Central memory CD4-positive, alpha-beta T cell (primary cell): ENCODE data around the gene MAP1B.

Experiments used
- DNase-seq: peaks from one replicate; pipeline ENCODE4 v3.0.0; 2022

Gene MAP1B

DNA sequence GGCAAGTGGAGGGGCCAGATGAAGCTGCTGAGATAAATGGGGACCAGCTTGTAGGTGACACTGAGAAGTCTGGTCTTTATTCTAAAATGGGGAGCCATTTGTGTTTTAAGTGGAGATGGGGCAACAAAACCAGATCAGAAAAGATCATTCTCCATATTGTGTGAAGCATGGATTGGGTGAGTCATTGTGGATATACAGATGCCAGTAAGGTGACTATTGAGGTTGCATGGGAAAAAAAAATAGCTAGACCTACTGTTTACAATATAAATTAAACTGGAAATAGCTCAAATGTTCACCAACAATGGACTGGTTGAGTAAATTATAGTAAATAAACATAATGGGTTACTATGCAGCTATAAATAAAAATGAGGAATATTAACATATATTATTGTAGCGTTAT is 5.4 kb upstream of the MAP1B start:
- DNase-seq, result no peak

DNA sequence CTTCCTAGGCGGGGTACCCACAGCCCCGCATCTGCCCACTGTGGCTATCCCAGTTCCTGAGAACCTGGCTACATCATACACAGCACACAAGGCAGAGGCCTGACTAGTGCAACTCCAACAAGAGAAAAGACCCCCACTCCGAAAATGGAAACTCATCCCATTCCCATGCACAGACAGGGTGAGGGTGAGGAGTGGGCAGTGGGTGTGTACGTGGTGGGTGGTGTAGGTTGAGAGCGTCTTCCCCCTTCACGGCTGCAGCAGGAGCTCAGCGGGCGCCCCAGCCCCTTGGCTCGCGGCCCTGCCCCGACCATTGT is 501 bp upstream of the MAP1B start:
- DNase-seq, result no peak

DNA sequence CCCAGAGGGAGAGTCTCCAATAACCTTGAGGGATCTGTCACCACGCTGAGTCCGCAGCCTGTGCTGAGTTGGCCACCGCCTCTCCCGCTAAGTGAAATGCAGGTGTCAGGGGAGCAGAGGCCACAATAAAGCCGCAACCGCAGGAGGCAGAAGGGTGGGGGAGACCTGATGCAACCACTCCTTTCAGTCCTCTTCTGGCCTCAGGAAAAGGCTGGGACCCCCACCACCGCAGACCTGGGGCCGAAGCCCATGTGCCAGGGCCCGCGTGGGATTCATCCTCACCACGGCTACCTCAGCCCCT is 576 bp downstream of the MAP1B start:
- no peak for DNase-seq

- DNase-seq, result no peak
Measured at GRCh38 chr5:72108202-72109061, 1.2 kb downstream of the MAP1B start.

- no peak for DNase-seq
Measured at GRCh38 chr5:72109062-72109411, 1.8 kb downstream of the MAP1B start.

DNA sequence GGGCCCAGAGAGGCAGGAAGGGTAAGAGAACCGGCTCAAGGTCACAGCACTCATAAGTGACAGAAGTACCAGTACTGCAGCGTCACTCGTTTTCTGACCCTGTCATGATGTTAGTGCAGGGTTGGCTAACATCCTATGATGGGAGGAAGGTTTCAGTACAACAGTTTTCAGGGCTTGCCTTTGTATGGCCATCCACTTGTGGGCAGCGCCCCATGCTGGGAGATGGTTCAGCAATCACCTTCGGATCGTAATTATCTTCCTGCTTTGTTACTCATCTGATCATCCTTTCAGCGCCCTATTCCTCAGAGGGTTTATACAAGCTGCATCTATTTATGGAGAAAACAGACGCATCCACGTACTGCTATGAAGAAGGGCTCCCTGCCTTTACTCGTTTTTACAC is 2.4 kb downstream of the MAP1B start:
- no peak for DNase-seq

DNA sequence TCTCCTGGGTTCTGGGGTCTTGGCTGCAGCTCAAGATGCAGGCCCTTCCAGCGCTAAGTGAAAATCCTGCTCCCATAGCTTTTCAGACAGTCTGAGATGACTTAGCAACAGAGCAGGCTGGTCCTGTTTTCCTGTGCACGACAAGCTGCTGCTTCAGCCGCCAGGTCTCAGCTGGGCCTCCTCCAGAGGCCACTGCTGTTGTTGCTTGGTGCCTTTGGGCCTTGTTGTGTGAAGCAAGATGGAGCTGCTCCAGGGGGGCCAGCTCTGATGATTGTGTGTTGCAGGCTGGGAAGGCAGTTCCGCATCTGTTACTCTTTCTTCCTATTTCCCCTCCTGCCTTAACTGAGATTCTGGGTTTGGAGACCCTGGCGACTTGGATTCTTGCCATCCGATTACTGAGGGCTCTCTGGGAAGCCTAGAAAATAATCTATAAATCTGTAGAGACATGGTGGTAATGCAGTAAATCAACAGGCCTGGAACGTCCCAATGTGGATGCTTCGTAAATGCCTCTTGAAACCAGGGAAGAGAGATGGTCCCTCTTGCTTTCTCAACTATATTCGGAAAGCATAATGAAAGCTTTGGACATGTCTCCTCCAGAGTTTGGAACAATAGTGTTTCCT is 3.2 kb downstream of the MAP1B start:
- DNase-seq, result no peak

- DNase-seq, result no peak
Measured at GRCh38 chr5:72112389-72112788, 5.1 kb downstream of the MAP1B start.

- DNase-seq, result no peak
Measured at GRCh38 chr5:72114629-72115028, 7.4 kb downstream of the MAP1B start.

- no peak for DNase-seq
Measured at GRCh38 chr5:72115296-72115695, 8.0 kb downstream of the MAP1B start.

- DNase-seq, result no peak
Measured at GRCh38 chr5:72117307-72117706, 10.0 kb downstream of the MAP1B start.

GRCh38 chr5:72121052-72121779 is 13.9 kb downstream of the MAP1B start:
- no peak for DNase-seq

GRCh38 chr5:72121780-72122445 is 14.6 kb downstream of the MAP1B start:
- no peak for DNase-seq

DNA sequence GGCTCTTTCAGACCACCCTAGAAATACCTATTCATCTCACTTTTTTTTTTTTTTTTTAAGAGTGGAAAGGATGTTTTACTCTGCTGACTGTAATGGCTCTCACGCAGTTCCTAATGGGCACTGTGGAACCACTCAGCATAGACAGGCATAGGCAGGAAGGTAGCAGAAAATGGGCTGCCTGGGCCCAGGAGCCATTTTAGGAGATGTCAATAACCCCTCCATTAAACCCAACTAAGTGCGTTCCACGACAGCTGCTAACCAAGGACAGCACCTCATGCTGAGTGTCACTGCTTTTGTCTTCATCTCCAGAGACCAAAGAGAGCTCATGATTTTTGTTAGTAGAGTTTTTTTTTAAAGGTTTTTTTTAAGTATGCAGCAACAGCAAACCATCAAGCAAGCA is 15.3 kb downstream of the MAP1B start:
- no peak for DNase-seq

- DNase-seq, result no peak
Measured at GRCh38 chr5:72123764-72124376, 16.6 kb downstream of the MAP1B start.

GRCh38 chr5:72125271-72125940 is 18.1 kb downstream of the MAP1B start:
- DNase-seq, result no peak

DNA sequence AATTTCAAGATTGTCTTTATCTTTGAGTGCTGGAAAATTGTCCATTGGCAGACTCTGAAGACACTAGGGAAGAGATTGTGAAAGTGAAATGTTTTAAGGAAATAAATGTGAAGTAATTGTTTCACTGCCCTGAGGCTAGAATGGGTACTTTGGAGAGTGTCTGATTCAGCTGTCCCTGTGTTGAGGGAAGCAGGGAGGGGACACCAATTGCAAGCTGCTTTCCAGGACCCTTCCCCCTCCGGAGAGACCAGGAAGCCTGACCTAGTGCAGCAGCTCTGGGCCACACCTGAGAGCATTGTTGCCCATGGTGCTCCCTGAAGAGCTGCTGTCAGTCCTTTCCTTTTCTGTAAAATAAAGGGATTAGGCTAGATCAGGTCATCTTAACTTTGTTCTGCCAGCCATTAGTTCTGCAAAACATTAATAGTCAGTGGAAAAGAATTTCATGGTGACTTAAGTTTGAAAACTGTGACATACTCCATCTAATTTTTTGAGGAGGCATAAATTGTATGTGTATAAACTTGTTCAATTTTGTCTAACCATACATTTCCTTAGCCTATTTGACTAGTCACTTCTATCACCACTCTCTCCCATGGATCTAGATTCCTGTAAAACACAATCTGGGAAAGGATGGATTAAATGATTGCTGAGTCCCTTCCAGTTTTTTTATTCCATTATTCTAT is 18.8 kb downstream of the MAP1B start:
- no peak for DNase-seq

DNA sequence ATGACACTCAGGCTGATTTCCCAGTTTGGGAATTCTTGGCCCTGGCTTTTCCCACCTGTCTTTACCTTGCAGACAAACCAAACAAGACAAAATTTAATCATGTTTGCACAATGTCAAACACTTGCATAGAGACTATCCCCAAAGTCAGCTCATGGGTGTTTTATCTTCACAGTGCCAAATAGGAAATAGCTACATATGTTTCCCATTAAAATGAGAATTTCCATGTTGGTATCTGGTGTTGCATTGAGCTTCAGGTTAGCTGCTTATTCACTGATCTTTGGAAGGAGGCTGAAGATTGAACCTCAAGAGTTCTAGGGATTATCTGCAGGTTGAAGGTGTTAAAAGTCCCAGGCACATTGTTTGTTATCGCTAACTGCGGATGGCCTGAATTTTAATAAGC is 19.5 kb downstream of the MAP1B start:
- DNase-seq, result no peak

GRCh38 chr5:72129725-72130124 is 22.4 kb downstream of the MAP1B start:
- no peak for DNase-seq

GRCh38 chr5:72130351-72130761 is 23.1 kb downstream of the MAP1B start:
- DNase-seq, result no peak

DNA sequence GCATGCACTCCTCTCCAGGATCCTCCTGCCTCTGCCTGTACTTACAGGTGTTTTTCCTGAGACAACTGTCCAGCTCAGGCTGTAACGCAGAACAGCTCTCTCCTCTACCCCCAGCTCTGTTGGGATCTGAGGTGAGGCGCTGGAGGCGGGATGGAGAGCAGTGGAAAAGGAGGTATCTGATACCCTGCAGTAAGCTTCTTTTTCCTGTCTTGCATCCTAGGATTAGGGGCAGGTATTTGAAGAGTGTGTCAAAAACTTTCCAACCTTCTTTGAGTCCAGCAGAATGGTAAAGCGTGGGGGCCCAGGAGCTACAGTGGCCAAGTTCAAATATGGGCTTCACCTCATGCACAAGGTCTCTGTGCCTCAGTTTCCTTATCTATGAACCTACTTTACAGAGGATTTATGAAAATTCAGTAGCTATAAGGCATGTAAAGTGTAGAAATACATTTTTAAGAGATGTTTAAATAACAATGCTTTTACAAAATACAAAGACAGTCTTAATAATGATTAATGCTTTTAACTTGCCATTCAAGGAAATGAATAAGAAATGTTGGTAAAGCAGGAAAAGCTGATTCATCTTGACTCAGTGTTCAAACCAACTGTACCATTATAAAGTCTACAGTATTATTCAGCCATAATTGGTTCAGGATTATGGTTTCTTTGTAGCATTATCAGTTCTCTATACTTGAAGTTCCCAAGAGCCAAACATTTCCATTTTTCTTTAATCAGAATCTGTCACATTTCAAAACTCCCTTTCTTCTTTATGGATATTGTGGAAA is 26.1 kb downstream of the MAP1B start:
- no peak for DNase-seq
